H9 (cell line): ENCODE results near the gene NFYB. TPM values are rescaled to one million over a fixed set of nuclear protein-coding genes. Genes with fewer than 3 reads are reported as not detected.

ENCODE experiments used
- DNase-seq: peaks from one replicate; pipeline ENCODE4 v3.0.0-alpha.2; 2017
- H2AFZ ChIP-seq: one replicate; pipeline ENCODE4 v1.6.1; 2013; ENCODE audit warnings: mild to moderate bottlenecking, low read length, control low read depth, moderate library complexity
- H2AK5ac ChIP-seq: 2 replicates; pipeline ENCODE4 v1.6.1; 2013; ENCODE audit warnings: low read length, control low read depth, mixed read lengths; ENCODE audit not compliant: insufficient read length
- H2BK120ac ChIP-seq: one replicate; pipeline ENCODE4 v1.6.1; 2013; ENCODE audit warnings: low read depth, mild to moderate bottlenecking, low read length, control low read depth, inconsistent platforms; ENCODE audit not compliant: poor library complexity, severe bottlenecking
- H2BK12ac ChIP-seq: 2 replicates; pipeline ENCODE4 v1.6.1; 2013; ENCODE audit warnings: low read length, control low read depth, mixed read lengths, low read depth; ENCODE audit not compliant: insufficient read length
- H2BK15ac ChIP-seq: 2 replicates; pipeline ENCODE4 v1.6.1; 2013; ENCODE audit warnings: low read depth, low read length, control low read depth
- H2BK20ac ChIP-seq: one replicate; pipeline ENCODE4 v1.6.1; 2013; ENCODE audit warnings: low read depth, mild to moderate bottlenecking, low read length, control low read depth, inconsistent platforms; ENCODE audit not compliant: poor library complexity, severe bottlenecking
- H2BK5ac ChIP-seq: 2 replicates; pipeline ENCODE4 v1.6.1; 2013; ENCODE audit warnings: low read length, control low read depth, mixed read lengths; ENCODE audit not compliant: insufficient read length
- H3K14ac ChIP-seq: 2 replicates; pipeline ENCODE4 v1.6.1; 2013; ENCODE audit warnings: low read length, control low read depth; ENCODE audit not compliant: insufficient read depth
- H3K18ac ChIP-seq: 2 replicates; pipeline ENCODE4 v1.6.1; 2013; ENCODE audit warnings: low read depth, mild to moderate bottlenecking, mixed read lengths, low read length, control low read depth; ENCODE audit not compliant: insufficient read length
- H3K23ac ChIP-seq: 2 replicates; pipeline ENCODE4 v1.6.1; 2013; ENCODE audit warnings: low read length, control low read depth, mixed read lengths, low read depth; ENCODE audit not compliant: insufficient read length
- H3K23me2 ChIP-seq: 2 replicates; pipeline ENCODE4 v1.6.1; 2013; ENCODE audit warnings: low read depth, mild to moderate bottlenecking, mixed read lengths, low read length, control low read depth; ENCODE audit not compliant: insufficient read length, poor library complexity, severe bottlenecking
- H3K27ac ChIP-seq: 2 replicates; pipeline ENCODE4 v1.5.1; 2013; ENCODE audit warnings: low read length, control low read depth, mixed read lengths, low read depth; ENCODE audit not compliant: insufficient read length
- H3K27me3 ChIP-seq: 2 replicates; pipeline ENCODE4 v1.6.1; 2013; ENCODE audit warnings: low read length, control low read depth, inconsistent platforms; ENCODE audit not compliant: insufficient read depth
- H3K4ac ChIP-seq: 2 replicates; pipeline ENCODE4 v1.6.1; 2013; ENCODE audit warnings: low read depth, mild to moderate bottlenecking, control low read depth, inconsistent platforms, low read length, moderate library complexity
- H3K4me1 ChIP-seq: 2 replicates; pipeline ENCODE4 v1.6.1; 2013; ENCODE audit warnings: low read length, control low read depth, inconsistent platforms; ENCODE audit not compliant: insufficient read depth
- H3K4me2 ChIP-seq: 2 replicates; pipeline ENCODE4 v1.6.1; 2013; ENCODE audit warnings: low read length, control low read depth, mixed read lengths; ENCODE audit not compliant: insufficient read length, insufficient read depth
- H3K56ac ChIP-seq: 2 replicates; pipeline ENCODE4 v1.6.1; 2013; ENCODE audit warnings: low read depth, mild to moderate bottlenecking, mixed read lengths, low read length, control low read depth; ENCODE audit not compliant: insufficient read length
- H3K79me1 ChIP-seq: 2 replicates; pipeline ENCODE4 v1.6.1; 2013; ENCODE audit warnings: low read depth, mild to moderate bottlenecking, moderate library complexity, low read length, control low read depth, inconsistent platforms; ENCODE audit not compliant: insufficient read depth, poor library complexity, severe bottlenecking
- H3K79me2 ChIP-seq: 2 replicates; pipeline ENCODE4 v1.6.1; 2013; ENCODE audit warnings: low read length, control low read depth, inconsistent platforms; ENCODE audit not compliant: insufficient read depth
- H3K9ac ChIP-seq: 2 replicates; pipeline ENCODE4 v1.6.1; 2013; ENCODE audit warnings: low read length, control low read depth, mixed read lengths; ENCODE audit not compliant: insufficient read length; ENCODE audit errors: extremely low read depth
- H3K9me3 ChIP-seq: one replicate; pipeline ENCODE4 v1.6.1; 2013; ENCODE audit warnings: low read depth, low read length, inconsistent platforms; ENCODE audit not compliant: control insufficient read depth
- H3T11ph ChIP-seq: one replicate; pipeline ENCODE4 v1.6.1; 2013; ENCODE audit warnings: mild to moderate bottlenecking, low read length, control low read depth, inconsistent platforms
- H4K20me1 ChIP-seq: one replicate; pipeline ENCODE4 v1.6.1; 2013; ENCODE audit not compliant: control insufficient read depth, insufficient read length, insufficient read depth
- H4K5ac ChIP-seq: 2 replicates; pipeline ENCODE4 v1.6.1; 2013; ENCODE audit warnings: low read depth, mild to moderate bottlenecking, mixed read lengths, low read length, control low read depth; ENCODE audit not compliant: insufficient read length
- H4K8ac ChIP-seq: replicated peaks from 2 replicates; pipeline ENCODE4 v1.6.1; 2013; ENCODE audit warnings: low read length, control low read depth, mixed read lengths, low read depth; ENCODE audit not compliant: insufficient read length
- H4K91ac ChIP-seq: 2 replicates; pipeline ENCODE4 v1.6.1; 2013; ENCODE audit warnings: low read depth, mild to moderate bottlenecking, moderate library complexity, mixed read lengths, low read length, control low read depth; ENCODE audit not compliant: insufficient read length
- H3K27ac Mint-ChIP-seq, 3 experiments: 2 replicates in 2 of 3; 3 replicates in 1 of 3; pipeline ENCODE4 v1.8.0; 2020 to 2021; ENCODE audit warnings: mixed read lengths in 3 of 3, mild to moderate bottlenecking in 1 of 3, moderate library complexity in 1 of 3
- H3K27me3 Mint-ChIP-seq: 2 replicates; pipeline ENCODE4 v1.8.0; 2021; ENCODE audit warnings: low read depth, mild to moderate bottlenecking, moderate library complexity, mixed read lengths
- H3K36me3 Mint-ChIP-seq, 3 experiments: 2 replicates in 2 of 3; 3 replicates in 1 of 3; pipeline ENCODE4 v1.8.0; 2020 to 2021; ENCODE audit warnings: low read depth in 3 of 3, mixed read lengths in 3 of 3; ENCODE audit not compliant: insufficient read depth in 1 of 3
- H3K4me1 Mint-ChIP-seq, 2 experiments: 2 replicates each; pipeline ENCODE4 v1.8.0; 2020; ENCODE audit warnings: mixed read lengths in 2 of 2
- H3K4me3 Mint-ChIP-seq, 2 experiments: 2 replicates in 1 of 2; 3 replicates in 1 of 2; pipeline ENCODE4 v1.8.0; 2020 to 2021; ENCODE audit warnings: mild to moderate bottlenecking in 2 of 2, mixed read lengths in 2 of 2, moderate library complexity in 1 of 2
- H3K9me3 Mint-ChIP-seq, 2 experiments: 2 replicates in 1 of 2; 3 replicates in 1 of 2; pipeline ENCODE4 v1.8.0; 2020; ENCODE audit warnings: mild to moderate bottlenecking in 2 of 2, mixed read lengths in 2 of 2, moderate library complexity in 1 of 2
- CTCF ChIP-seq: fragments of 200-600 bp; sonication (generic); conservative IDR thresholded peaks from 3 replicates; pipeline ENCODE4 v1.8.0; 2021; ENCODE audit warnings: antibody characterized with exemption, mild to moderate bottlenecking
- WGBS: extraction: QIAGEN DNeasy Blood & Tissue Kit; methylation state at CpG from one replicate; pipeline ENCODE4 v1.1.7; 2013; ENCODE audit warnings: missing lambda C conversion rate, low lambda C conversion rate, mixed read lengths; ENCODE audit not compliant: insufficient read length; ENCODE audit errors: extremely low coverage; 5-methylcytosine and 5-hydroxymethylcytosine counted together
- total RNA-seq: library from RNA; stranded (reverse); gene quantifications from 2 replicates; pipeline ENCODE4 v1.2.1, GENCODE V29; 2021

NFYB gene
- total RNA-seq, 1 experiment from 2014 or later, result 52.5 TPM

GRCh38 chr12:104150416-104150815 is 12.4 kb upstream of the NFYB start:
- Histone ChIP-seq H3K9me3 (no peaks in the 10 kb centered on the region), H3K14ac (no peak overlapping the region), H3K79me2 (no peaks in the 10 kb centered on the region), H4K91ac (no peak overlapping the region), H3K23me2 (no peaks in the 10 kb centered on the region), H3K4me2 (no peak overlapping the region), H3K56ac (no peak overlapping the region), H3K27me3 (no peaks in the 10 kb centered on the region), H3K4me1 (no peaks in the 10 kb centered on the region), H2BK12ac (no peak overlapping the region), H3K23ac (no peak overlapping the region), H2BK120ac (no peak overlapping the region), H4K5ac (no peak overlapping the region), H3K9ac (no peak overlapping the region), H3K18ac (no peak overlapping the region), H2BK20ac (no peak overlapping the region), H3K79me1 (no peaks in the 10 kb centered on the region), H4K8ac (no peak overlapping the region), H2AK5ac (no peak overlapping the region), H2BK15ac (no peak overlapping the region), H3K27ac (no peak overlapping the region), H3T11ph (no peak overlapping the region), H2AFZ (no peak overlapping the region), H4K20me1 (no peaks in the 10 kb centered on the region), H3K4ac (no peak overlapping the region), H2BK5ac (no peak overlapping the region)
- Mint-ChIP-seq H3K36me3 (no peaks in the 10 kb centered on the region), H3K4me1 (peaks cover 0 to 5% of the 10 kb centered on the region in 2 experiments; a peak in 2 of 4 replicates), H3K9me3 (no peaks in the 10 kb centered on the region; a peak in 1 of 5 replicates), H3K27ac (no peak overlapping the region), H3K4me3 (no peak overlapping the region), H3K27me3 (peaks cover 7% of the 10 kb centered on the region)
- no peak for TF ChIP-seq CTCF
- no CpG with 5 or more reads among the region's 8 CpGs for WGBS
- DNase-seq, result no peak
